Right hindlimb (tissue), 1 donor: ENCODE measurements around the gene TLK2.

Source experiments
- DNase-seq: peaks from one replicate; pipeline ENCODE4 v3.0.0-alpha.2; 2018

TLK2 gene

DNA sequence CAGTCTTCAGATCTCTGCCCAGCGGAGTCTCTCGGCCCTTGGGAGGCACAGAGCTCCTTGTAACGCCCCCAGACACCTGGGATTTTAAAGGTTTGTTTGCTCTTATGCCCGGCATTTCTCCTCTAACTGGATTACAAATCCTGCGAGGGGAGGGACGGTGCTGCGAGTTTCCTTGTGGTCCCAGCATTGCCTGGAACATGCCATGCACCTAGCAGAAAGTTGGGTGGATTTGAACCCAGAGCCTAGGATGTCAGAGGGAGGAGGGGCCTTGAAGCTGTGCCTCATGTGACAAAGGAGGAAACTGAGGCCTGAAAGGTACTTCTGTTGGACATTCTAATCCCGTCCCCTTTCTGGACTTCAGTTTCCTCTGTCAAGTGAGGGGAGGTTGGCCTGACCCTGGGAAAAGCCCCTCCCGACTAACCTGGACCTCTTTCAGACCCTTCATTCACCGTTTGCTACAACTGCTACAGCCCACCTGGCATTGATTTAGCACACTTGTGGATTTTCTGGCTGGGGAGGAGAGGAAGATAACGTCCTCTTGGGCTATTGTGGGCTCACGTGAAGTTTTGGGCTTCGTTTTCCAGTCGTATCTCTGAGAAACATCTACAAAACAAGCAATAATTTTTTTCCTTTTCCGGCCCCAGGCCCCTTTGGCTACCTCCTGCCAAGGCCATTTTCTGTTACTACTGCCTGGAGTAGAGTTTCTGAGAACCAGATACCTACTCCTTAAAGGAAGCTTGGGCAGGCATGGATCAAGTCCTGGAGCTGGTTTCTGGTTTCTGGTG lies 179.7 kb downstream of the TLK2 start:
- DNase-seq = no peak

DNA sequence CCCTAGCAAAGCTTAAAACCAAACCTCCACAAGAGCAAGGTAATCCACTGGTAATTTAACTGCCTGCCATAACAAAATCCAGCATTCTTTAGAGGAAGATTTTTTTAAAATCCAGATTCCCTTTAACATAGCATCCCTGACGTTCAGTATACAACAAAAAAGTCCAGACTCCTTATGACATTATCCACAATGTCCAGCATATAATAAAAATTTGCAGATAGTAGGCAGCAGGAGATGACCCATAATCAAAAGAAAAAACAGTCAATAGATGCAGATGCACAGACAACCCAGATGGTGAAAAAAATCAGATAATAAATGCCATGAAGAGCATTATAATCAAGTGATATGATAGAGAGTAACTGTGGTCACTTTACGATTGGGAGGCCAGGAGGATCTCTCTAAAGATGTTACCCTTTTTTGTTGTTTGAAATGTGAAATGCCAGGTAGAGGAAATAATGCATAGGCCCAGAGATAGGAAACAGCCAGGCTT lies 182.0 kb downstream of the TLK2 start:
- DNase-seq = no peak

DNA sequence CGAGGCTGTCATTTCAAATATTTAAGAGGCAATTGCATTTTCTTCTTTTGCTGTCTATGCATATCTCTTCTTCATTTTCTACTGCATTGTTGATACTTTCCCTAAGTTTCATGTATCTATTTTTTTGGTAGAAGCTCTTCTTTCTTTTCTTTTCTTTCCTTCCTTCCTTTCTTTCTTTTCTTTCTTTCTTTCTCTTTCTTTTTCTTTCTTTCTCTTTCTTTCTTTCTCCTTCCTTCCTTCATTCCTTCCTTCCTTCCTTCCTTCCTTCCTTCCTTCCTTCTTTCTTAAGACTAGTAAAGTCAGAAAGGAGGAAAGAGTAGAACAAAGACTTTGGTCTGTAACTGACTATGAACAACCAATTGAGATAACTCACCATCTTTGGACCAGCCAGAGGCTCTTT lies 182.7 kb downstream of the TLK2 start:
- no peak for DNase-seq

DNA sequence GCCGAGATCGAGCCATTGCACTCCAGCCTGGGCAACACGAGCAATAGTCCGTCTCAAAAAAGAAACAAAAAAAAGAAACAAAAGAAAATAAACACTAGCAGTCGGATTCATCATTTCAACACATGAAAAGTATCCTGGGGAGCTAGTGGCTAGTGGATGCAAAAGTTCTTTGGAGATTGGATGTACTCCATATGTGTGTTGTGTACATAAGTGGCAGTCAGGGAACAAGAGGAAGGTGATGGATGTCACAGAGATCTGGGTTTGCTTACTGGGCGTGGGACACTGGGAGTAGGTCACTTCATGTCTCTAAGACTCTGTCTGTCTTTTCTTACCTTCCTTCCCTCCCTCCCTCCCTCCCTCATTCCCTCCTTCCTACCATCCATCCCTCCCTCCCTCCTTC lies 184.2 kb downstream of the TLK2 start:
- no peak for DNase-seq
